NCI-H2171 (cell line): ENCODE measurements around the gene TMEM150B.

ENCODE experiments used
- DNase-seq: peaks from one replicate; lab custom pipeline; 2025; lab: John Stamatoyannopoulos, UW

The TMEM150B gene

DNA sequence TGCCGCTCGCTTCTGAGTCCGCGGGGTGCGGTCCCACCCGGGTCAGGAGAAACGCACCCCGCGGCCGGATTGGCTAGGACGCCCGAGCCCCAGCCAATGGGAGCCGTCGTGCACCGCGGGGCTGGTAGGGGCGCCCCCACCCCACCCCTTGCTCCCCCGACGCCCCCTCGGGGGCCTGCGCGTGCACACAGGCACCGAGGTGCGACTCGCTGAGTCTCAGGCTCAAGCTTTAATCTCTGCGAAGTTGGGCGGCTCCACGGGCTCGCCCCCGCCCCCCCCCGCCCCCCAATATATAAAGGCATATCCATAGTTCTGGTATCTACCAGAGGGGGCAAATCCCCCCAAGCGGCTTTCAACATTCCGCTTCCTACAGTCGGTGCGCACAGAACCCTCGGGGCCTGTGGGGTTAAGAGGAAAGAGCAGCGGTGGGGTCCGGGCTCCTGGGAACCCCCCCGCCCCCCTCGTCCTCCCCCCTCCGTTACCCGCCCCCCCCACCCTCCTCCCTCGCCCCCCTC is 29.6 kb upstream of the TMEM150B start, which contains the start of gene COX6B2:
COX6B2 (minus strand) TSS at position 22 of the 515 bp plus-strand sequence. CDS start 198 bp downstream, outside the sequence.
- DNase-seq: no peak

DNA sequence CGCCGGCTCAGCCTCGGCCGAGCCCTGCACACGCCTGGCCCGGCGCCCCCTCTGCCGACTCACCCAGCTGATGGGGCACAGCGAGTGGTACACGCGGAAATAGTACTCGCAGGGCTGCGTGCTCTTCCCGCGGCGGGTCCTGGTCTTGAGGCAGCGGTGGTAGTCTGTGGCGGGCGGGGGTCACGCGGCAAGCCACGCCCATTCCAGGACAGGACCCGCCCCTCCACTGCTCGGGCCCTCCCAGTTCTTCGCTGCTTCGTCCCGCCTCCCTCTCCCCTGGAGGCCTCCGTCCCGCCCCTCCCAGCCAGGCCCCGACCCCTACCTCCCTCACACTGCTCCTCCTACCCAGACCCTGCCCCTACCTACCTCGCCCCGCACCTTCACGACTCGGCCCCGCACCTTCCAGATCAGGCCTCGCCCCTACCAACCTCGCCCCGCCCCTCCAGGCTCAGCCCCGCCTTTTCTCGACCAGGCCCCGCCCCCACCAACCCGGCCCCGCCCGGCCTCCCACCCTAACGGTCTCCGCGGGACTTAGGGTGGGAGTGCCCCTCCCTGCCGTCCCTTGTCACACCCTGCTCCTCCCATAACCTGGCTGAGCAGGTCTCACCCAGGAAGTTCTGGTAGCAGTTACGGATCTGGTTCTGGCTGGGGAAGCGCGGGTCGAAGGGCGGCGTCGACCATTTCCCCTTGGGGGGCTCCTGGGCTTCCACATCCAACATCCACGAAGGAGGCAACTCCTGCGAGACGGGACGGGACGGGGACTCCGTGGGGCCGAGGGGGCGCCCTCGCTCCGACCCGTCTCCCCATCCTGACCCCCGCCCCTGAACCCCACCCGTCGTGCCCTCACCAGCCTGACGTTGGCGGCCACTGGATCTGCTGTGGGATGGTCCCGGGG is 28.9 kb upstream of the TMEM150B start:
- peak; percentile 30 for DNase-seq

DNA sequence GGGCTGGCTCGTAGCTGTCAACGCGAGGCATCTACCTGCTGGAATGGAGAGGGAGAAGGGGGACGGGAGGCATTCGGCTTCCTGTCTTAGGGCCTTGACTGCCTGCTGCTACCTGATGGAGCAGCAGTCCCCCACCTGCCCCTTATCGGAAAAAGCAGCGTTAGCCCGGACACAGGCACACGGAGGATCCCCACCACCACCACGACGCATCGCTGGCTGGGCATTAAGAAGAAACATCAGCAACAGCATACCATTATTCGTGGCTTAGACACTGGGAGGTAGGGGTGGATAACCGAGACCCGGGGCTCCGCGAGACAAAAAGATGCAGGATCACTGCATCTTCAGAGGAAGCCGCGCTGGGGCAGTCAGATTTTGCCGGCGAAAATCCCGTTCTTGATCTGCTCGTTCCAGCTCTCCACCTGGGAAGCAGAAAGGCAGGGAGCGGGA is 28.2 kb upstream of the TMEM150B start:
- DNase-seq: no peak

DNA sequence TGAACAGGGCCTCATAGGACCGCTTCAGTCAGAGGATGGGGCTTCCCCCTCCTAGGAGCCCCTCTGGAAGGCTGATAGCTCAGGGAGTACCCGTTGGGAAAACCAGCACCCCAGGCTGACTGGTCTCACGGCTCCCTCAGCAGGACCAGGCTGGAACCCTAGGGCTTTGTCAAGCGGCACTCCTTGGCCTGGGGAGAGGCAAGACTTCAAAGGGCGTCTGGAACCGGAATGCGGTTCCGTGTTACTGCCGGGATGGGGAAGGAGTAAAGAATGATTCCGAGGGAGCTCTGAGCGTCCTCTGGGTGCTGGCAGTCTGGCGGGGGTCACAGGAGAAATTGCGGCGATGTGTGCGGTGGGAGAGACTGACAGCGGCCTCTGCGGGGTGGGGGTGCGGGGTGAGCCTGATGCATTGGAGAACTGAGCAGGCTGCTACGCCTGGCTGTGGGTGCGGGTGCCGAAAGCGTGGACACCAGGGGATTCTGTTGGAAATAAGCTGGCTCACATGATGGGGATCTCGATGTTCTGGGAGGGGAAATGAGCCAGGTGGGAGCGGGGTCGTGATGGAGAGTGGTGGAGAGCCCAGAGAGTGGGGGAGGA is 27.5 kb upstream of the TMEM150B start:
- DNase-seq: no peak

DNA sequence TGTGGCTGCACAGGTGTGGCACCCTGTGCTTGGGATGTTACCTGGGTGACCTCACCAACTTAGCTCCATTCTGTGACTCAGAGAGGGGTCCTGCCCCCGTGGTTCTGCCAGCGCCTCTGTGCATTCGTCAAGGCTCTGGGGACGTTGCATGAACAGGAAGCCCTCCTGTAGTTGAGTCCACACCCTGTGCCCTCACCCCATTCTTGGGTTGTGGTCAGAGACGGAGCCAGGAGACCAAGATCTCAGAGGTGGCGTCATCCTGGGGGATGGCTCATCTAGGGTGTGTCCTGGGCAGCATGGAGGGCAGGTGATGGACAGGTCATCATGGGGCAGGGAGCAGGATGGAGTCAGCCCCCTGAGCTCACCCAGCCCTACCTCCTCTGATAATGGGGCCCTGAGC is 26.9 kb upstream of the TMEM150B start:
- no peak for DNase-seq

DNA sequence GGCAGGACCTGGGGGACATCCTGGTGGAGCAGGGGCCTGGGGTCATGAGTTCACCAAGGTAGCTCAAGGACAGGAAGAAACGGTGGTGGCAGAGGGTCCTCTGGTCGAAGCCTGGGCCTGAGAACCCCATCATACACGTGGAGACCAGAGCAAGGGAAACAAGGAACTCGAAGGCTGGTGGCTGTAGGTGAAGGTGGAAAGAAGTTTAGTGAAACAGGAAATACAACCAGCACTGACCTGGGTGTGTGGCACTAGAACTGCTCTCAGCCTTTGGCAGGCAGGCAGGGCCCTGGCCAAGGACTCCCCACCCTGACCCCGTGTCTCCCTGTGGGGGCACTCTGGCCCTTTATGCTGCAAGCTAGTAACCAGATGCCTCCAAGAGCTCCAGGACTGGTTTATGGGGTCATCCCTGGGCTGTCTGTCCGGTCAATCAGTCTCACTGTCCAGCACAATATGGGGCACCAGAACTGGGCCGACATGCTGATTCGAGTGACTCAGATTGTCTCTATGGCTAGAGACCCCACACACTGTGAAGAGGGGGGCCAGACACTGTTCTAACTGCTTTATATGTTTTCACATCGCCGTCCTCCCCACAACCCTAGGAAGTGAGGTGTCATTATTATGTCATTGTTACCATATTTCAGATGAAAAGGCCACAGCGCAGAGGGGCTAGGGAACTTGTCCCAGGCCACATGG is 25.6 kb upstream of the TMEM150B start:
- DNase-seq: no peak

DNA sequence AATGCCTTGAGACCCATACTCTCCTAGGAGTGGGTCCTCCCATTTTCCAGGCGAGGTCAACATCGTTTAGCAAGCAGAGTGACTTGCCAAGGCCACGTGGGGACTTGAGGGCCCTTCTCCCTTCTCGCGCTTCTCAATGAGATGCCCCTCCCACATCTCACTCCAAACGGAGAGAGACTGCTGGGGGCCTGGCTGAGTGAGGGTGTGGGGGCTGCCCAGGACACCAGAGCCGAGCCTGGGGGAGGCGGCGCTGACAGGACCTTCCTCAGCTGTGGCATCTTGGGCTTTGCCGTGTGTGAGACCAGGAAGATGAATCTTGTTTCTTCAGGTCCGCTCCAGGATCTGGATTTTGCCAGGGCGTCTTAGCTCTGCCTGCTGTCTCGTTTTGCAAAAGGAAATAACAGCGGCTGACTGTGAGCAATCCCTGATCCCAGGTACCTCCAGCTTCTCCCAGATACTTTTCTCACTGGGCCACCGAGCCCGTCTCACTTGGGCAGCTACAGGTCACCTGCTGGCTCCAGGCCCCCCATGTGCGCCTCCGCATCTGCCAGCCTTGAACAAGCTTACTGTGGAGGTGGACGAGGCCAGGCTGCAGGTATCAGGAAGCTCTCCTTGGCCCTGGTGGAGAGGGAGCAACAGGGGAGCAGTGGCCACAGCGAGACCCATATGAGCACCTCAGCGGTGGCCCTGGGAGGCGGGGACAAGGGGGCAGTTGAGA is 23.3 kb upstream of the TMEM150B start:
- DNase-seq: no peak

DNA sequence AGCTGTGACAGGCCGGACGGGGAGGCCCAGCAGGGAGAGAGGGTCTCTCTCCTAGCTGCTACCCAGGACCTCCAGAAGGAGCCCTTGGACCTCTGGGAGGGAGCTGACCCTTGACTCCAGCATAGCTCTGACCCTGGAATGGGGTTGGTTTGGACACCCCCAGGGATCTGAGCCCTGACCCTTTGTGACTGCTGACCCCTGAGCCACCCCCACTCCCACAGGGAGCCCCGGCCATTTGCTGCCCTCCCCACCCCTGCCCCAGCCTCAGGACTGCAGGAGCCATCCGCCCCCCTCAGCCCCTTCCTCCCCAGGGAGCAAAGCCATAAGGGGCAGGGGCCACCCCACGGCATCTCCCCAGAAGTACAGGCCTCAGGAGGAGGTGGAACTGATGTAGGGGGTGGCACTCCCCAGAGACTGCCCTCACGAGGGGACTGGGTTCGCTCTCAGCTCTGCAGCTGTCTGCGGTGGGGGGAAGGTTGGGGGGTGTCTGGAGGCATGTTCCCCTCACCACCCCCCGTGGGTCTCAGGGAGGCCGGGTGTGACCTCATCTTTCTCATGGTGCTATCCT is 22.4 kb upstream of the TMEM150B start:
- no peak for DNase-seq

DNA sequence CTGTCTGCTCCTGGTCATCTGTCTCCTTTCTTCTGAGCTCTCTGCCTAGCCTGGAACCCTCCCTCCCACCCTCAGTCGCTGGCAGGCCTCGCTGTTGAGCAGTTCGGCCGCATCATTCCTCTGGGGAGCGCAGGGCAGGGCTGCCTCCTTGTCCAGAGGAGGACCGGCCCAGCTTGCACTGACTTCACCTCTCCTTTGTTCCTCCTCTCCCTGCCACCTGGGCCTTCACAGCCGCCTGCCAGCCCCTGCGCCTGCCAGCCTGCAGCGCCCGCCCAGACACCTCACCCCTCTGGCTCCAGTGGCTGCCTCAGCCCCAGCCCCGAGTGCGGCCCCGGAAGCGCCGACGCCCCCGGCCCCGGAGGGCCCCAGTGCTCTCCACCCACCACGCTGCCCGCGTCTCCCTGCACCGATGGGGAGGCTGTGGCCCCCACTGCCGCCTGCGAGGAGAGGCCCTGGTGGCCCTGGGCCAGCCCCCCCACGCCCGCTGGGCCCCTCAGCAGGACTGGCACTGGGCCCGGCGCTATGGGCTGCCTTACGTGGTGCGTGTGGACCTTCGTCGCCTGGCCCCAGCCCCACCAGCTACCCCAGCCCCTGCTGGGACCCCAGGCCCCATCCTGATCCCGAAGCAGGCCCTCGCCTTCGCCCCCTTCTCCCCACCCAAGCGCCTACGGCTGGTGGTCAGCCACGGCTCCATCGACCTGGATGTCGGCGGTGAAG is 21.7 kb upstream of the TMEM150B start:
- no peak for DNase-seq

DNA sequence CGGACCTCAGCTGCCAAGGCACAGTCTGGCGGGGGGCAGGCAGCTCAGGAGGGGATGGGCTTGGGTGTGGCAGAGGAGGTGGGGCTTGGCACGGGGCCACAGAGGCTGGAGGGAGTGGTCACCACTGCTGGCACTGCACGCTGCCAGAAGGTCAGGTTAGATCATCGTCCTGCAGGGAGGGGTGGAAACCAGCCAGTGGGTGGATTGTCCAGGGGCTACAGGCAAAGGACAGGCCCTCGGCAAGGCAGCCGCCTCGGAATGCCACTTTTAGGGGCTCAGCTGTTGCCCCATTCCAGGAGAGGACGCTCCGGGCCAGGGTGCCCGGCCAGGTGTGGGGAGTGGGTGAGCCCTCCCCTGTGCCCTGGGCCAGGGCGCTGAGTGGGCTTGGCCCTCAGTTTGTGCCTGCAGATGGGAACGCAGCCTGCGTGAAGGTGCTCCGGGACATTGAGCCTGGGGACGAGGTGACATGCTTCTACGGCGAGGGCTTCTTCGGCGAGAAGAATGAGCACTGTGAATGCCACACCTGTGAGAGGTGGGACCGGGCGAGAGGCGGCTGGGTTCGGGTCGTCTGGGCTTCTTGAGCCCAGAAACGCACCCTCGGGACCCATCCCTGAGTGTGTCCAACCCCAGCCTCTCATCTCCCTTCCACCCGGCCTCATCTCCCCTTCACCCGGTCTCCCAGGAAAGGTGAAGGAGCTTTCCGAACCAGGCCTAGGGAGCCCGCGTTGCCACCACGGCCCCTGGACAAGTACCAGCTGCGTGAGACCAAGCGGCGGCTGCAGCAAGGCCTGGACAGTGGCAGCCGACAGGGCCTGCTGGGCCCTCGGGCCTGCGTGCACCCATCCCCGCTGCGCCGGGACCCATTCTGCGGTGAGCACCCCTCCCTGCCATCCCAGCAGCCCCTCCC is 20.9 kb upstream of the TMEM150B start:
- DNase-seq: no peak

DNA sequence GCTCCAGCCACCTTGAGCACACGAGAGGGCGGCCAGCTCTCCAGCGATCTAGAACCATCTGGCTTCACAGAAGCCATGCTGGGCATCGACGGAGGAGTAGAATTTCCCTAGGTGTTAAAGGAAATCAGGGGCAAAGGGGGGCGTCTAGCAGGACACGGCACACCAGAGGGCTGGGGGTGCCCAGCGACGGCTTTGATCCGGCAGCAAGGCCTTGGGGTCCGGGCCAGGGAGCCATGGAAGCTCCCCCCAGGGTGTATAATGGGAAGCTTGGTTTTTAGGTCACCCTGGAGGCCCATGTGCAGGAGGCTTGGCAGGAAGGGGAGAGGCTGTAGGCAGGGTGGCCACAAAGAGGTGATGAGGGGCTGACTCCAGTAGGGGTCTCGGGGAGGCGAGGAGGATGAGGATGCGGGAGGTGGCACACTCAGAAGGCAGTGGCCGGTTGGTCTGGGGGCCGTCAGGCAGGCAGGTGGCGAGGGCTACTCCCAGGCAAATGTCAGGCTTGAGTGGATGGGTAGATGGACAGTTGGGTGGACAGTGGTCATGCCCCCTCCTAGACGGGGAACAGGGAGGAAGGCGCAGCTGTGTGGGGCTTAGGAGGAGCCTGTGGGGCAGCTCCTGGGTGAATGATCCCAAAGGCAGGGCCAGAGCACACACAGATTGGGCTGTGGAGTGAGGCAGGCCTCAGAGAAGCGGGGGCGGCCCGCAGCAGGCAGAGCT is 20.1 kb upstream of the TMEM150B start:
- DNase-seq: no peak

DNA sequence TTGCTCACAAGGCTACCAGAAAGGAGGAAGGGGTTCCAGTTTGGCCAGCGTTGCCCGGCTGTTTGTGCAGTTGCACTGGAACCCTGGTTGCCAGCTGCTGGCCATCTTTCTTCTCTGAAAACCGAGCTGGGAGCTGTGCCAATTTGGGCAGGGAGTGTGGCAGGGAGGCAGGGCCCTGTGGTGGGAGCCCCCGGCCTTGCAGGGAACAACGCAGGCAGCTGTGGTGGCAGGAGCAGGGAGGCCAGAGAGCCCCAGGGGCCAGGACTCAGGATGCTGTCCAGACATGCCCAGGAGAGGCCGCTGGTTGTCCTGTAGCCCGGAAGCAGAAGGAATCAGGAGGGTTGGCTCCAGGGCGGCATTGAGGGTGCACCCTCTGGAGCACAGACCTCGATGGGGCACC is 19.3 kb upstream of the TMEM150B start:
- no peak for DNase-seq

DNA sequence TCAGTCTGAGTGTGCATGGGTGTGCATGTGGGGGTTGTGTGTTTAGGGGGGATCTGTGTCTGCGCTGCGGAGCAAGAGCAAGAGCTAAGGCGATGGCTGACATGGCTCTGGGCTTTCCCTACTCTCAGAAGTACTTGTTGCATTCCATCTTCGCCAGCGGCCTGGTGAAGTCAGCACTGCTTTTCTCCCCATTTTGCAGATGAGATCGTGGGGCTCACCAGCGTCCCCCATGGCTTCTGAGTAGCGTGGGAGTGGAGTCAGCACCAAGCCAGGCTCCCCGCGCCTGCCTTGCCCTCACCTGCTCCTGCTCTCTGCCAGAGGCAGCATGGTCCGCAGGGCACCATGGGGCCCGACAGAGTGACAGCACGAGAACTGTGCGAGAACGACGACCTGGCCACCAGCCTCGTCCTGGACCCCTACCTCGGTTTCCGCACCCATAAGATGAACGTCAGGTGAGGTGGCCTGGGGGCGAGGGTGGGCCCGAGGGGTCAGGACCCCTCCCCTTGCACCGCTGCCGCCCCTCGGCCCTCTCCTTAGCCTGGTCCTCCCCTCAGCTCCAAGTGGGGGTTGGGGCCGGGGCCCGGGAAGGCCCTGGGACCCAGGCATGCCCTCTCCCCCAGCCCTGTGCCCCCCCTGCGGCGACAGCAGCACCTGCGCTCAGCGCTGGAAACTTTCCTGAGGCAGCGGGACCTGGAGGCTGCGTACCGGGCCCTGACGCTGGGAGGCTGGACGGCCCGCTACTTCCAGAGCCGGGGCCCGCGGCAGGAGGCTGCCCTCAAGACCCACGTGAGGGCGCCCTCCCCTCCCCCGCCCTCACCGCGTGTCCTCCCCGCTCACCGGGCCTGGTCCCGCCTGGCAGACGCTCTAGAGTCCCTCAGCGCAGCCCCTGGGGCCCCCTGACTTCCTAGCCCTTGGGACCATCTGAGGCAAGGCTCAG is 16.7 kb upstream of the TMEM150B start:
- DNase-seq: no peak

DNA sequence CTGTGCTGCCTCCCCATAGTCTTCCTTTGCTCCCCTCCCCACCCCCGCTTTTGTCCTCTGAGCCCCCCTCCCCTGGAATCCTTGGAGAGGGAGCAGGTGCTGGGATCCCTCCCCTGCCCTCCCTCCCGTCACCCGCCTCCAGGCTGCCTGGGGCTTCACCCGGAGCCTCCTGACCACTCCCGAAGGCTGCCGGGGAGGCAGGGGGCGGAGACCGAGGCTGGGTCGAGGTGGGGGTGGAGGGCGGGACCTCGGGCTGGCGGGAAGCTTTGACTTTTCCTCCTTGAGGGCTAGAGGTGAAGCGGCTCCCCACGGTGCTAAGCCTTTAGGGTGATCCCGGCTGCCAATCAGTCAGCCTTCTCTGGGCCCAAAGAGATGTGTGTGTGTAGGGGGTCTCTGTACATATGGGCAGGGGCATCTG is 16.0 kb upstream of the TMEM150B start:
- peak; percentile 88 for DNase-seq

DNA sequence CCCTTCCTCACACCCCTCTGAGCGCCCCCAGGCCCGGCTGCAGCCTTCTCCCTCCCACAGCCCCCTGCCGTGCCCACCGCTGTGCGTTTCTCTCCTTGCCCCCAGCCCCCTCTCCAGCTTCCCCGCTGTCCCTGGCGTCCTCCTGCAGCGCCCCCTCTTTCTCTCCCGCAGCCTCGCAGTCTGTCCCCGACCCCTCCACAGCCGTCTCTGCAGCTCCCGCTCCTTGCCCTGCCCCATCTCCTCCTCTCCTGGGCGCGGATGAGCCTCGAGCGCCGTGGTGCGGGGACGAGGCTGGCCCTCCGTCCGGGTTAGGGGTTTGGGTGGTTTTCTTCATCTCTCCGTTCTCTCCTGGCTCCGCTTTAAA is 15.6 kb upstream of the TMEM150B start:
- peak; percentile 74 for DNase-seq

DNA sequence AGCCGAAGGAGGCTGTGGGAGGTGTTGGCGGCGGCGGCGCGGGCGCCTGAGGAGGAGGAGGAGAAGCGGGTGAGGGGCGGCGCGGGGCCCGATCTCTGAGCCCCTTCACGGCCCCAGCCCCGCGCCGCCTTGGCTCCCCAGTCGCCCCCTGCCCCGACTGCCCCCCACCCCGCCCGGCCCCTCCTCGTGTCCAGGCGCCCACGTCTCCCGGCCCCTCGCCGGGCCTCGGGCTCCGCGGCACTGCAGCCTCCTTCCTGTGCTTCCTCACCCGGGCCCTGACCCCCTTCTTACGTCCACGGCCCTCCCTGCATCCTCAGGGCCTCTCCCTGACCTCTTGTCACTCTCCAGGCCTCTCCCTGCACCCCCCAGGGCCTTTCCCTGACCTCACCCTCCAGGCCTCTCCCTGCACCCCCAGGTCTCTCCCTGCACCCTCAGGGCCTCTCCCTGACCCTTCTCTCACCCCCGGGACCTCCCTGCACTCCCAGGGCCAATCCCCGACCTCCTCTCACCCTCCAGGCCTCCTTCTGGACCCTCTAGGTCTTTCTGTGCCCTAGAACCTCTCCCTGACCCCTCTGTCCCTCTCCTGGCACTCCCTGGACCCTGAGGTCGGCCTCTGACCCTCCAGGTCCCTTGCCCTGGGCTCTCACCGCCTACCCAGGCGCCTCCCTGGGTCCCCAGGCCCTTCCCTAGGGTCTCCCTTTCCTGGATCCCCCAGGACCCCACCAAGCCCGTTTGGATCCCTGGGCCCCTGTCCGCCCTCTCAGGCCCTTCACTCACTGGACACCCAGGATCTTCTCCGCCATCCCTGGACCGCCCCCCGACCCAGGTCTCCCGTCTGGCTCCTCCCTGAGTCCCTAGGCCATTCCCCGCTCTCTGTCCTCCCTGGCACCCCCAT is 15.0 kb upstream of the TMEM150B start:
- no peak for DNase-seq
